ENCODE results near the gene HSD17B14.

The HSD17B14 gene

DNA sequence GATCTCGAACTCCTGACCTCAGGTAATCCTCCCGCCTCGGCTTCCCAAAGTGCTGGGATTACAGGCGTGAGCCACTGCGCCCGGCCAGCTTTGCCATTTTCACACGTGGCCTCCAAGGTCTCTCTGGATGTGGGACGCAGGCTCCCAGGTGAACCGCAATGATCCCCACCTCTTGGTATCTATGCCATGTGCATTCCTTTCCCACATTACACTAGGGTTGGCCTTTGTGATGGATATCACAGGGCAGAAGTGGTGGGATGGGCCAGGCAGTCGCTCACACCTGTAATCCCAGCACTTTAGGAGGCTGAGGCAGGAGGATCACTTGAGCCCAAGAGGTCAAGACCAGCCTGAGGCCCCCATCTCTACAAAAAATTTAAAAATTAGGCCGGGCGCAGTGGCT lies 58.6 kb downstream of the HSD17B14 start:
- TF ChIP-seq, protein P1, sequence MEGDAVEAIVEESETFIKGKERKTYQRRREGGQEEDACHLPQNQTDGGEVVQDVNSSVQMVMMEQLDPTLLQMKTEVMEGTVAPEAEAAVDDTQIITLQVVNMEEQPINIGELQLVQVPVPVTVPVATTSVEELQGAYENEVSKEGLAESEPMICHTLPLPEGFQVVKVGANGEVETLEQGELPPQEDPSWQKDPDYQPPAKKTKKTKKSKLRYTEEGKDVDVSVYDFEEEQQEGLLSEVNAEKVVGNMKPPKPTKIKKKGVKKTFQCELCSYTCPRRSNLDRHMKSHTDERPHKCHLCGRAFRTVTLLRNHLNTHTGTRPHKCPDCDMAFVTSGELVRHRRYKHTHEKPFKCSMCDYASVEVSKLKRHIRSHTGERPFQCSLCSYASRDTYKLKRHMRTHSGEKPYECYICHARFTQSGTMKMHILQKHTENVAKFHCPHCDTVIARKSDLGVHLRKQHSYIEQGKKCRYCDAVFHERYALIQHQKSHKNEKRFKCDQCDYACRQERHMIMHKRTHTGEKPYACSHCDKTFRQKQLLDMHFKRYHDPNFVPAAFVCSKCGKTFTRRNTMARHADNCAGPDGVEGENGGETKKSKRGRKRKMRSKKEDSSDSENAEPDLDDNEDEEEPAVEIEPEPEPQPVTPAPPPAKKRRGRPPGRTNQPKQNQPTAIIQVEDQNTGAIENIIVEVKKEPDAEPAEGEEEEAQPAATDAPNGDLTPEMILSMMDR (IDR thresholded peaks at IDR 0.05) = no peak

DNA sequence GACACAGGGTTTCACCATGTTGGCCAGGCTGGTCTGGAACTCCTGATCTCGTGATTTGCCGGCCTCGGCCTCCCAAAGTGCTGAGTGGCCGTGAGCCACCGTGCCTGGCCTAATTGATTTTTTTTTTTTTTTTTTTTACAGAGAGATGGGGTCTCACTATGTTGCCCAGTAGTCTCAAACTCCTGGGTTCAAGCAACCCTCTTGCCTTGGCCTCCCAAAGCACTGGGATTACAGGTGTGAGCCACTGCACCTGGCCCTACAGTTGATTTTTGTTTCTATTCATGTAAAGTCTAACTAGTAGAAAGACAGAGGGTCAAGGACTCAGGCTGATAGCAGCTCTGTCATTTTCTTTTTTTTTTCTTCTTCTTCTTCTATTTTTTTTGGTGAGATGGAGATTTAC lies 59.2 kb downstream of the HSD17B14 start:
- TF ChIP-seq, protein P1 (IDR thresholded peaks at IDR 0.05) = no peak

DNA sequence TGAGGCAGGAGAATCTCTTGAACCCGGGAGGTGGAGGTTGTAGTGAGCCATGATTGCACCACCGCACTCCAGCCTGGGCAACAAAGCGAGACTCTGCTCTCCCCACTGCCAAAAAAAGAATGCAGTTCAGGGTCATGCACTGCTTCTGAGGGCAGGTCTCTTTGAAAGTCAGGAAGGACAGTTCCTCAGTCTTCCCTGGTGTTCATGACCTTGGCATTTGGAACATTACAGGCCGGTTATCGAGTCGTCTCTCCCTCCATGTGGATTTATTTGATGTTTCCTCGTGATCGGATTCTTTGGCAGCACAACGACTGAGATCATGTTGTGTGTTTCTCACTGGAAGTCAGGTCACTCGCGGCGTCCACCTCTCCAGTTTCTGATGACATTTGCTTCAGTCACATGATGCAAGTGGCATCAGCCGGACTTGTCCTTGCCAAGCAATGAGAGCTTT lies 63.8 kb downstream of the HSD17B14 start:
- TF ChIP-seq, protein P1 (IDR thresholded peaks at IDR 0.05) = no peak

DNA sequence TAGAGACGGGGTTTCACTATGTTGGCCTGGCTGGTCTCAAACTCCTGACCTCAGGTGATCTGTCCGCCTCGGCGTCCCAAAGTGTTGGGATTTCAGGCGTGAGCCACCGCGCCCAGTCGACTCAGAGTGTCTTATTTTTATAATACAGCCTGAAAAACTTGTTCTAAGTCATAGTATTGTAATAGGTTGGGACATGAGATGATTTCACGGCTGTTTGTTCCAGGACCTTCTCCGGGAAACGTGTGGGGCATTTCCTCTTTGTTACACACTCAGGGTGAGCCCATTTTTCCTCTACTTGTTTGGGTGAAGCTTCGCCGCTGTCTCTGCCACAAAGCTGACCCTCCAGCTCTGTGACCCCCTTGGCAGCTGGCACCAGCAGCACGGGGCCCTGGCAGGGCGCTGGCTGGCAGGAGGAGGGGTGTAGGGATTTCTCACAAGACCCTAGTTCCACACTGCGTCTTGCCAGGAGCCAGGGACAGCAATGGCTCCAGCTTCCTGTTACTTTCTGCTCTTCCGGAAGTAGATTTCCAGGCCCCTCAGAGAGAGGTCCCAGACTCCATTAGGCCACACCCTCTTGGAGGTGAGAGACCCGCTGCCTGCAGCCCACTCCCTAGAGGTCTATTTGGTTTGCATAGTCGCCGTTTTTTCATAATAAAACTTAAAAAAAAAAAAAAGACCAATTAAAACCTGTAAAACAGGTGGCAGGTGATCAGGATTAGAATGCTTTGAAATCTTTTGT lies 65.4 kb downstream of the HSD17B14 start:
- TF ChIP-seq, protein P1 (IDR thresholded peaks at IDR 0.05) = no peak

DNA sequence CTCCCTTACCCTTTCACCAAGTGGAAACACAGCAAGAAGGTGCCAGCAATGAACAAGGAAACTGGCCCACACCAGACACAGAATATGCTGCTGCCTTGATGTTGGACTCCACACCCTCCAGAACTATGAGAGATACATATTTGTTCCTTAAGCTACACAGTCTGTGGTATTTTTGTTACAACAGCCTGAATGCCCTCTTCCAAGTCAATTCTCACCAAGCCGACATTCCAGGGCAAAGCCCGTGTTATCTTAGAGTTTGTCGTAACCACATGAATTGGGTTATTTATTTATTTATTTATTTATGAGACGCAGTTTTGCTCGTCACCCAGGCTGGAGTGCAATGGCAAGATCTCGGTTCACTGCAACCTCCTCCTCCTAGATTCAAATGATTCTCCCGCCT lies 66.0 kb downstream of the HSD17B14 start:
- TF ChIP-seq, protein P1 (IDR thresholded peaks at IDR 0.05) = no peak

DNA sequence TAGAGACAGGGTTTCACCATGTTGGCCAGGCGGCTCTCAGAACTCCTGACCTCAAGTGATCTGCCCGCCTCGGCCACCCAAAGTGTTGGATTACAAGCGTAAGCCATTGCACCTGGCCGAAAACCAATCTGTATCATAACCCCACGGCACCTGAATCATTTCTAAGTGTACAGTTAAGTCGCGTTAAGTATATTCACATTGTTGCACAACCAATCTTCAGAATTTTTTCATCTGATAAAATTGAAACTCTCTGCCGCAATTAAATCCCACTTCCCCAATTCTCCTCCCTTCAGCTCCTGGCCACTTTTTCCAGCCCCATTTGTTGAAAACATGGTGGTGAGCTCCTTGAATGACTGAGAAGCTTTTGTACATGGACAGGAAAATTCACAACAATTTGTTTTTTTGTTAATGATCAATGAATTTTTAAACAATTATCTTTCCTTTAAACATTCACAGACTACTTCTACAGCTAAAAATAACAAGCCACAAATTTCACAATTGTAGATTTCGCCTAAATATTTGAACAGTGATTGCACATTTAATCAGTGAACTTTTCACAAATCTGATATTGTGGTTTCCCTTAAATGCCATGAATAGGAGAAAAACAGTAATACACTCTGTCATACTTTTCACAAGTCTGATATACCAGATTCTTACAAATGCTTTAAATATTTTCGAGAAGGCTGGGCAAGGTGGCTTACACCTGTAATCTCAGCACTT lies 67.1 kb downstream of the HSD17B14 start:
- TF ChIP-seq, protein P1 (IDR thresholded peaks at IDR 0.05) = no peak

All from LNCAP (cell line).